Fibroblast of the aortic adventitia (primary cell): ENCODE measurements around the gene SCAPER. TPM values are rescaled to one million over a fixed set of nuclear protein-coding genes. Genes with fewer than 3 reads are reported as not detected.

ENCODE experiments used
- DNase-seq: peaks from one replicate; pipeline ENCODE4 v3.0.0-alpha.2; 2010; ENCODE audit warnings: low read depth
- H3K4me3 ChIP-seq: 2 replicates; pipeline ENCODE4 v1.5.1; 2011; ENCODE audit warnings: low read depth, mild to moderate bottlenecking, control low read depth, low read length, moderate library complexity
- CTCF ChIP-seq: IDR thresholded peaks from 2 replicates; pipeline ENCODE4 v1.5.1; 2011; ENCODE audit warnings: mild to moderate bottlenecking, low read length, control low read depth, inconsistent platforms; ENCODE audit not compliant: insufficient read depth
- total RNA-seq: library from RNA; depleted of rRNA; stranded (reverse); fragments of >200 nt; gene quantifications from 2 replicates; pipeline ENCODE4 v1.2.3, GENCODE V29; 2012; ENCODE audit warnings: low replicate concordance

The SCAPER gene
- total RNA-seq, 1 donor: 16.3 TPM

- no peak for DNase-seq
- TF ChIP-seq CTCF: no peak
Observed at GRCh38 chr15:76588811-76589747, 316.1 kb downstream of the SCAPER start.

GRCh38 chr15:76585576-76585897, 319.6 kb downstream of the SCAPER start:
- TF ChIP-seq CTCF: no peak
- no peak for DNase-seq
- H3K4me3 ChIP-seq: no peak overlapping the region

More at GRCh38 chr15:76588811-76589747, 316.1 kb downstream of the SCAPER start:
- no peak overlapping the region for H3K4me3 ChIP-seq

- TF ChIP-seq CTCF: no peak
- DNase-seq: no peak
- H3K4me3 ChIP-seq: no peak overlapping the region
Observed at GRCh38 chr15:76584868-76585575, 320.1 kb downstream of the SCAPER start.

- no peak for TF ChIP-seq CTCF
- DNase-seq: no peak
Observed at GRCh38 chr15:76582550-76582949, 322.6 kb downstream of the SCAPER start.

GRCh38 chr15:76577879-76578512, 327.1 kb downstream of the SCAPER start:
- TF ChIP-seq CTCF: no peak
- no peak for DNase-seq
- H3K4me3 ChIP-seq: no peak overlapping the region

More at GRCh38 chr15:76582550-76582949, 322.6 kb downstream of the SCAPER start:
- H3K4me3 ChIP-seq: no peak overlapping the region

GRCh38 chr15:76576523-76577279, 328.4 kb downstream of the SCAPER start:
- H3K4me3 ChIP-seq: no peak overlapping the region
- peak; percentile 78 for DNase-seq
- no peak for TF ChIP-seq CTCF
